ENCODE measurements around the gene MEN1. TPM values are rescaled to one million over a fixed set of nuclear protein-coding genes. Genes with fewer than 3 reads are reported as not detected.

MEN1 gene
- total and polyA plus RNA-seq, 2 experiments from 2014 or later, result 13.2 to 24.6 TPM

- H4K20me1 ChIP-seq (ENCODE audit: insufficient read depth), result no peaks in the 10 kb centered on the region
- no peaks in the 10 kb centered on the region for H3K9me2 ChIP-seq (ENCODE audit: insufficient read depth)
- TF ChIP-seq EZH2phosphoT487 (IDR thresholded peaks at IDR 0.05; ENCODE audit: insufficient read depth, low read depth), result no peak
- TF ChIP-seq EZH2 (IDR thresholded peaks at IDR 0.05; ENCODE audit: insufficient read depth, poor library complexity, severe bottlenecking), result no peak
- H3F3A ChIP-seq (ENCODE audit: insufficient read depth), result no peaks in the 10 kb centered on the region
- no peak overlapping the region for H3K27ac ChIP-seq
- in situ Hi-C loops (cut with MboI), result no loop called here
- H3K9ac ChIP-seq, result no peak overlapping the region
- no peaks in the 10 kb centered on the region; the same call in 1 of the 2 replicates for H3K27me3 ChIP-seq (replicated peaks; ENCODE audit: insufficient read depth)
- no peak for DNase-seq
- H3K79me2 ChIP-seq (ENCODE audit: insufficient read depth), result no peaks in the 10 kb centered on the region
- 84 to 90% methylated on average over 2 to 7 of the region's 10 CpGs for WGBS, 2 experiments (ENCODE audit: low coverage in 1 of 2, low lambda C conversion rate in 2 of 2, missing lambda C conversion rate in 2 of 2)
- H2AFZ ChIP-seq, result no peak overlapping the region
- no peak overlapping the region for H3K4me3 ChIP-seq
- H3K9me3 ChIP-seq (ENCODE audit: low read depth), result no peaks in the 10 kb centered on the region
- H3K4me2 ChIP-seq (ENCODE audit: unreplicated experiment), result no peak overlapping the region
- H3K4me1 ChIP-seq (ENCODE audit: insufficient read depth), result no peaks in the 10 kb centered on the region
- H3K36me3 ChIP-seq (ENCODE audit: low read depth), result no peaks in the 10 kb centered on the region
These were observed 23.2 kb upstream of the MEN1 start for GRCh38 chr11:64833509-64833908.

- Histone ChIP-seq H3K9me2 (ENCODE audit: insufficient read depth) (no peaks in the 10 kb centered on the region), H3K9ac (no peak overlapping the region), H3K4me2 (ENCODE audit: unreplicated experiment) (no peak overlapping the region), H3K4me3 (no peak overlapping the region), H4K20me1 (ENCODE audit: insufficient read depth) (no peaks in the 10 kb centered on the region), H3K4me1 (ENCODE audit: insufficient read depth) (no peaks in the 10 kb centered on the region), H2AFZ (no peak overlapping the region), H3K79me2 (ENCODE audit: insufficient read depth) (no peaks in the 10 kb centered on the region), H3F3A (ENCODE audit: insufficient read depth) (no peaks in the 10 kb centered on the region), H3K9me3 (ENCODE audit: low read depth) (no peaks in the 10 kb centered on the region), H3K27ac (no peak overlapping the region), H3K27me3 (replicated peaks; ENCODE audit: insufficient read depth) (no peaks in the 10 kb centered on the region; the same call in 1 of the 2 replicates), H3K36me3 (ENCODE audit: low read depth) (no peaks in the 10 kb centered on the region)
- TF ChIP-seq EZH2 (IDR thresholded peaks at IDR 0.05; ENCODE audit: insufficient read depth, poor library complexity, severe bottlenecking) (no peak), EZH2phosphoT487 (IDR thresholded peaks at IDR 0.05; ENCODE audit: insufficient read depth, low read depth) (no peak)
- in situ Hi-C loops (cut with MboI), result no loop called here
- no peak for DNase-seq
- WGBS, 2 experiments (ENCODE audit: low coverage in 1 of 2, low lambda C conversion rate in 2 of 2, missing lambda C conversion rate in 2 of 2), result 65 to 79% methylated on average over 12 of the region's 12 CpGs
These were observed 22.8 kb upstream of the MEN1 start for GRCh38 chr11:64833198-64833502.

- H3K4me1 ChIP-seq (ENCODE audit: insufficient read depth), result no peaks in the 10 kb centered on the region
- H3K27ac ChIP-seq, result no peak overlapping the region
- no peak overlapping the region for H3K4me2 ChIP-seq (ENCODE audit: unreplicated experiment)
- no peaks in the 10 kb centered on the region for H3K9me3 ChIP-seq (ENCODE audit: low read depth)
- no peaks in the 10 kb centered on the region for H3F3A ChIP-seq (ENCODE audit: insufficient read depth)
- H3K4me3 ChIP-seq, result no peak overlapping the region
- H4K20me1 ChIP-seq (ENCODE audit: insufficient read depth), result no peaks in the 10 kb centered on the region
- no peak overlapping the region for H3K9ac ChIP-seq
- in situ Hi-C loops (cut with MboI), result no loop called here
- H3K79me2 ChIP-seq (ENCODE audit: insufficient read depth), result no peaks in the 10 kb centered on the region
- no peaks in the 10 kb centered on the region for H3K9me2 ChIP-seq (ENCODE audit: insufficient read depth)
- TF ChIP-seq EZH2phosphoT487 (IDR thresholded peaks at IDR 0.05; ENCODE audit: insufficient read depth, low read depth) (no peak), EZH2 (IDR thresholded peaks at IDR 0.05; ENCODE audit: insufficient read depth, poor library complexity, severe bottlenecking) (no peak)
- H3K27me3 ChIP-seq (replicated peaks; ENCODE audit: insufficient read depth), result no peaks in the 10 kb centered on the region; the same call in 1 of the 2 replicates
- DNase-seq, result no peak
- H2AFZ ChIP-seq, result no peak overlapping the region
- no peaks in the 10 kb centered on the region for H3K36me3 ChIP-seq (ENCODE audit: low read depth)
- WGBS, 2 experiments (ENCODE audit: low coverage in 1 of 2, low lambda C conversion rate in 2 of 2, missing lambda C conversion rate in 2 of 2), result 71 to 83% methylated on average over 12 to 21 of the region's 21 CpGs
These were observed 22.3 kb upstream of the MEN1 start for GRCh38 chr11:64832467-64833197.

- Histone ChIP-seq H3F3A (ENCODE audit: insufficient read depth) (no peaks in the 10 kb centered on the region), H3K27ac (no peak overlapping the region), H3K4me1 (ENCODE audit: insufficient read depth) (no peaks in the 10 kb centered on the region), H2AFZ (no peak overlapping the region), H3K36me3 (ENCODE audit: low read depth) (no peaks in the 10 kb centered on the region), H3K9me2 (ENCODE audit: insufficient read depth) (no peaks in the 10 kb centered on the region), H3K79me2 (ENCODE audit: insufficient read depth) (no peaks in the 10 kb centered on the region), H3K27me3 (replicated peaks; ENCODE audit: insufficient read depth) (no peaks in the 10 kb centered on the region; the same call in 1 of the 2 replicates), H3K9me3 (ENCODE audit: low read depth) (no peaks in the 10 kb centered on the region), H3K4me2 (ENCODE audit: unreplicated experiment) (no peak overlapping the region), H3K4me3 (no peak overlapping the region), H4K20me1 (ENCODE audit: insufficient read depth) (no peaks in the 10 kb centered on the region), H3K9ac (no peak overlapping the region)
- TF ChIP-seq EZH2 (IDR thresholded peaks at IDR 0.05; ENCODE audit: insufficient read depth, poor library complexity, severe bottlenecking) (no peak), EZH2phosphoT487 (IDR thresholded peaks at IDR 0.05; ENCODE audit: insufficient read depth, low read depth) (no peak)
- DNase-seq, result no peak
- in situ Hi-C loops (cut with MboI), result no loop called here
- 88% methylated on average over 24 of the region's 24 CpGs for WGBS, 2 experiments (ENCODE audit: low coverage in 1 of 2, low lambda C conversion rate in 2 of 2, missing lambda C conversion rate in 2 of 2)
These were observed 21.1 kb upstream of the MEN1 start for GRCh38 chr11:64831411-64831891.
